ENCODE results near the gene KIAA1549.

KIAA1549 gene

GRCh38 chr7:138887872-138888656 is 93.1 kb downstream of the KIAA1549 start:
- no peak overlapping the region for H3K4me3 ChIP-seq (ENCODE audit: low read length)
- DNase-seq (ENCODE audit: low read depth): no peak
- TF ChIP-seq CTCF (IDR thresholded peaks at IDR 0.05; ENCODE audit: insufficient read depth, low read depth, low read length, missing control alignments): no peak

GRCh38 chr7:138887085-138887710 is 94.0 kb downstream of the KIAA1549 start:
- H3K4me3 ChIP-seq (ENCODE audit: low read length): no peak overlapping the region
- TF ChIP-seq CTCF (IDR thresholded peaks at IDR 0.05; ENCODE audit: insufficient read depth, low read depth, low read length, missing control alignments): no peak
- no peak for DNase-seq (ENCODE audit: low read depth)

GRCh38 chr7:138886501-138886917 is 94.7 kb downstream of the KIAA1549 start:
- no peak overlapping the region for H3K4me3 ChIP-seq (ENCODE audit: low read length)
- peak; percentile 67 for DNase-seq (ENCODE audit: low read depth)
- peak; percentile 60 for TF ChIP-seq CTCF (IDR thresholded peaks at IDR 0.05; ENCODE audit: insufficient read depth, low read depth, low read length, missing control alignments)

- no peak overlapping the region for H3K4me3 ChIP-seq (ENCODE audit: low read length)
- no peak for DNase-seq (ENCODE audit: low read depth)
- peak; percentile 22 for TF ChIP-seq CTCF (IDR thresholded peaks at IDR 0.05; ENCODE audit: insufficient read depth, low read depth, low read length, missing control alignments)
Observed at GRCh38 chr7:138885383-138886147, 95.6 kb downstream of the KIAA1549 start.

- TF ChIP-seq CTCF (IDR thresholded peaks at IDR 0.05; ENCODE audit: insufficient read depth, low read depth, low read length, missing control alignments): no peak
- DNase-seq (ENCODE audit: low read depth): no peak
- H3K4me3 ChIP-seq (ENCODE audit: low read length): no peak overlapping the region
Observed at GRCh38 chr7:138882249-138882648, 98.9 kb downstream of the KIAA1549 start.

- no peak for TF ChIP-seq CTCF (IDR thresholded peaks at IDR 0.05; ENCODE audit: insufficient read depth, low read depth, low read length, missing control alignments)
- no peak overlapping the region for H3K4me3 ChIP-seq (ENCODE audit: low read length)
- DNase-seq (ENCODE audit: low read depth): no peak
Observed at GRCh38 chr7:138881579-138882188, 99.5 kb downstream of the KIAA1549 start.
